ENCODE results near the gene SLX9. TPM values are rescaled to one million over a fixed set of nuclear protein-coding genes. Genes with fewer than 3 reads are reported as not detected.
A peak's percentile ranks its signal among the peaks of the same experiment; 100 is the strongest.

Gene SLX9
- polyA plus RNA-seq, 1 of the 3 experiments (the other 2 are of a cell fraction), result 42.9 TPM

DNA sequence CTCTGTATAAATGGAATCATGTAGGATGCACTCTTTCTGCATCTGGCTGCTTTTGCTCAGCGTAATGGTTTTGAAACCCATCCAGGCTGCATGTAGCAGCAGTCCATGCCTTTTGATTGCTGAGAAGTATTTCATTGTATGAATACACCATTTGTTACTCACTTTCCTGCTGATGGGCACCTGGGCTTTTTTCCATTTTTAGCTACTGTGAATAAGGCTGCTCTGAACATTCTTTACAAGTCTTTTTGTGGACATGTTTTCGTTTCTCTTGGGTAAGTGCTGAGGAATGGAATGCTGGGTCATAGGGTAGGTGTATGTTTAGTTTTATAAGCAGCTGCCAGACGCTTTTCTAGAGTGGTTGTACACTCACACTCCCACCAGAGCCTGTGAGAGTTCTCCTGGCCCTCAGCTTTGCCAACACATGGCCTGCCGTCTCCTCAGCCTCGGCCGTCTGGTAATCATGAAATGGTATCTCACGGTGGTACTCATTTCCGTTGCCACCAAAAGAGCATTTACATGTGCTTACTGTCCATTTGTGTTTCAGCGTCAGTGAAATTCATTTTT lies 22.7 kb downstream of the SLX9 start (continued):
- peak; percentile 48; the same call in 1 of the 2 replicates for TF ChIP-seq FOSL2 (IDR thresholded peaks at IDR 0.05; ENCODE audit: borderline replicate concordance, low read depth)
- no peak for TF ChIP-seq FOXM1 (IDR thresholded peaks at IDR 0.05; ENCODE audit: low read depth)
- TF ChIP-seq SMC3 (IDR thresholded peaks at IDR 0.05; ENCODE audit: low read depth, low read length), result no peak
- TF ChIP-seq POLR2AphosphoS5 (IDR thresholded peaks at IDR 0.05; ENCODE audit: low read depth, low read length), result no peak
- peak; percentile 89 for TF ChIP-seq TCF12 (IDR thresholded peaks at IDR 0.05)
- TF ChIP-seq EZH2phosphoT487 (IDR thresholded peaks at IDR 0.05; ENCODE audit: borderline replicate concordance, low read depth), result no peak
- TF ChIP-seq RXRA (IDR thresholded peaks at IDR 0.05; ENCODE audit: borderline replicate concordance, low read depth), result 0 out of 2 replicates have a peak, but pooled peaks have one; percentile 31
- no peak for TF ChIP-seq RAD21 (IDR thresholded peaks at IDR 0.05; ENCODE audit: low read length)
- 0 out of 2 replicates have a peak, but pooled peaks have one; percentile 53 for TF ChIP-seq NFIC (IDR thresholded peaks at IDR 0.05; ENCODE audit: borderline replicate concordance)
- no peak for TF ChIP-seq FOXJ3 (CRISPR knock-in tag; IDR thresholded peaks at IDR 0.05)
- 0 out of 4 replicates have a peak, but pooled peaks have one; percentile 5 to 48 for TF ChIP-seq EP300 (IDR thresholded peaks at IDR 0.05; ENCODE audit: borderline replicate concordance in 1 of 2, low read depth in 1 of 2, low read length in 1 of 2)
- TF ChIP-seq TEAD4 (IDR thresholded peaks at IDR 0.05; ENCODE audit: borderline replicate concordance, insufficient read depth), result peak; percentile 54; the same call in 1 of the 2 replicates
- TF ChIP-seq JUND (IDR thresholded peaks at IDR 0.05), result peak; percentile 58

DNA sequence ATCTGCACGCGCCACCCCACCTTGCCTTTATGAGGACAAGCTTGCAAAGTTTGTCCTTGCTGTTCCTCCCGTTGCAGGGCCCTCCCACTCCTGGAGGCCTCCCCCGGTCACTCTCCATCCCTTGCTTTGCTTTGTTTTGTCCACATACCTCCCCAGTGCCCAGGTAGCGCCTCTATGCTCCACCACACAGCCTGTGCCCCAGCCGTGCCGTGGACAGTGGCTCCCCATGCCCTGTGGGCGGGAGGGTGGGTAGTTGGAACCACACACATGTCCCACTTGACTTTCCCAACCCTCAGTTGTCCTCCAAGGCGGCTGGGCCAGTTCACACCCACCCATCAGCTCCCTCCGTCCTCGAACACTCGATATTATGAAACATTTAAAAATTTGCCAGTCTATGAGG lies 24.6 kb downstream of the SLX9 start:
- ChIA-PET CTCF (interaction anchor here (0.6 to 4.3 kb wide), 11 partner anchors 15 to 479 kb away, joined by 3 to 35 read pairs (median 4); no protein-coding TSS in a partner anchor), POLR2A (no interaction called here)
- Histone ChIP-seq H4K20me1 (ENCODE audit: insufficient read depth) (no peaks in the 10 kb centered on the region), H3K9me2 (no peaks in the 10 kb centered on the region), H3K4me1 (ENCODE audit: control insufficient read depth in 1 of 2, insufficient read depth in 2 of 2, low read depth in 1 of 2, low read length in 1 of 2) (peaks cover 18 to 22% of the 10 kb centered on the region in 2 experiments; a peak in 3 of 4 replicates), H3K36me3 (replicated peaks in 1 of 2; ENCODE audit: control insufficient read depth in 1 of 2, insufficient read depth in 2 of 2, low read length in 1 of 2) (peaks cover 30 to 34% of the 10 kb centered on the region in 2 experiments), H3K9ac (no peak overlapping the region), H2AFZ (ENCODE audit: low read depth) (no peak overlapping the region), H3K4me2 (no peak overlapping the region), H3K9me3 (no peaks in the 10 kb centered on the region), H3K27me3 (ENCODE audit: insufficient read depth) (no peaks in the 10 kb centered on the region), H3F3A (replicated peaks; ENCODE audit: insufficient read depth) (peaks cover 34% of the 10 kb centered on the region), H3K27ac (ENCODE audit: low read depth in 2 of 2, low read length in 1 of 2) (no peak overlapping the region), H3K4me3 (ENCODE audit: low read depth in 2 of 2, low read length in 1 of 2) (no peak overlapping the region), H3K79me2 (ENCODE audit: insufficient read depth) (peaks cover 38% of the 10 kb centered on the region; the same call in 1 of the 2 replicates)
- WGBS (ENCODE audit: low lambda C conversion rate), result 96% methylated on average over 12 of the region's 12 CpGs
- DNase-seq, result no peak
- TF ChIP-seq RAD21 (IDR thresholded peaks at IDR 0.05; ENCODE audit: low read length) (no peak), JUND (IDR thresholded peaks at IDR 0.05) (no peak), FOSL2 (IDR thresholded peaks at IDR 0.05; ENCODE audit: borderline replicate concordance, low read depth) (no peak), FOXM1 (IDR thresholded peaks at IDR 0.05; ENCODE audit: low read depth) (no peak), TEAD4 (IDR thresholded peaks at IDR 0.05; ENCODE audit: borderline replicate concordance, insufficient read depth) (no peak), CHD2 (IDR thresholded peaks at IDR 0.05; ENCODE audit: low read length, partially characterized antibody) (no peak), SIN3A (IDR thresholded peaks at IDR 0.05; ENCODE audit: borderline replicate concordance, low read depth, low read length) (no peak), YY1 (IDR thresholded peaks at IDR 0.05; ENCODE audit: low read depth) (no peak), RXRA (IDR thresholded peaks at IDR 0.05; ENCODE audit: borderline replicate concordance, low read depth) (no peak), RFX5 (IDR thresholded peaks at IDR 0.05; ENCODE audit: low read length) (no peak), EP300 (IDR thresholded peaks at IDR 0.05; ENCODE audit: borderline replicate concordance in 1 of 2, low read depth in 1 of 2, low read length in 1 of 2) (no peak), SMC3 (IDR thresholded peaks at IDR 0.05; ENCODE audit: low read depth, low read length) (no peak), TAF1 (IDR thresholded peaks at IDR 0.05; ENCODE audit: borderline replicate concordance, low read depth, low read length) (no peak)
- TF ChIP-seq, protein P1, sequence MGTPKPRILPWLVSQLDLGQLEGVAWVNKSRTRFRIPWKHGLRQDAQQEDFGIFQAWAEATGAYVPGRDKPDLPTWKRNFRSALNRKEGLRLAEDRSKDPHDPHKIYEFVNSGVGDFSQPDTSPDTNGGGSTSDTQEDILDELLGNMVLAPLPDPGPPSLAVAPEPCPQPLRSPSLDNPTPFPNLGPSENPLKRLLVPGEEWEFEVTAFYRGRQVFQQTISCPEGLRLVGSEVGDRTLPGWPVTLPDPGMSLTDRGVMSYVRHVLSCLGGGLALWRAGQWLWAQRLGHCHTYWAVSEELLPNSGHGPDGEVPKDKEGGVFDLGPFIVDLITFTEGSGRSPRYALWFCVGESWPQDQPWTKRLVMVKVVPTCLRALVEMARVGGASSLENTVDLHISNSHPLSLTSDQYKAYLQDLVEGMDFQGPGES (IDR thresholded peaks at IDR 0.05; ENCODE audit: low read depth, low read length), result no peak
- TF ChIP-seq, protein P2, sequence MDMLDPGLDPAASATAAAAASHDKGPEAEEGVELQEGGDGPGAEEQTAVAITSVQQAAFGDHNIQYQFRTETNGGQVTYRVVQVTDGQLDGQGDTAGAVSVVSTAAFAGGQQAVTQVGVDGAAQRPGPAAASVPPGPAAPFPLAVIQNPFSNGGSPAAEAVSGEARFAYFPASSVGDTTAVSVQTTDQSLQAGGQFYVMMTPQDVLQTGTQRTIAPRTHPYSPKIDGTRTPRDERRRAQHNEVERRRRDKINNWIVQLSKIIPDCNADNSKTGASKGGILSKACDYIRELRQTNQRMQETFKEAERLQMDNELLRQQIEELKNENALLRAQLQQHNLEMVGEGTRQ (IDR thresholded peaks at IDR 0.05; ENCODE audit: borderline replicate concordance, low read depth, low read length), result no peak
- TF ChIP-seq, protein P3, sequence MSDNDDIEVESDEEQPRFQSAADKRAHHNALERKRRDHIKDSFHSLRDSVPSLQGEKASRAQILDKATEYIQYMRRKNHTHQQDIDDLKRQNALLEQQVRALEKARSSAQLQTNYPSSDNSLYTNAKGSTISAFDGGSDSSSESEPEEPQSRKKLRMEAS (IDR thresholded peaks at IDR 0.05; ENCODE audit: low read depth), result no peak
- TF ChIP-seq, protein P4, sequence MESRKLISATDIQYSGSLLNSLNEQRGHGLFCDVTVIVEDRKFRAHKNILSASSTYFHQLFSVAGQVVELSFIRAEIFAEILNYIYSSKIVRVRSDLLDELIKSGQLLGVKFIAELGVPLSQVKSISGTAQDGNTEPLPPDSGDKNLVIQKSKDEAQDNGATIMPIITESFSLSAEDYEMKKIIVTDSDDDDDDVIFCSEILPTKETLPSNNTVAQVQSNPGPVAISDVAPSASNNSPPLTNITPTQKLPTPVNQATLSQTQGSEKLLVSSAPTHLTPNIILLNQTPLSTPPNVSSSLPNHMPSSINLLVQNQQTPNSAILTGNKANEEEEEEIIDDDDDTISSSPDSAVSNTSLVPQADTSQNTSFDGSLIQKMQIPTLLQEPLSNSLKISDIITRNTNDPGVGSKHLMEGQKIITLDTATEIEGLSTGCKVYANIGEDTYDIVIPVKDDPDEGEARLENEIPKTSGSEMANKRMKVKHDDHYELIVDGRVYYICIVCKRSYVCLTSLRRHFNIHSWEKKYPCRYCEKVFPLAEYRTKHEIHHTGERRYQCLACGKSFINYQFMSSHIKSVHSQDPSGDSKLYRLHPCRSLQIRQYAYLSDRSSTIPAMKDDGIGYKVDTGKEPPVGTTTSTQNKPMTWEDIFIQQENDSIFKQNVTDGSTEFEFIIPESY (IDR thresholded peaks at IDR 0.05; ENCODE audit: borderline replicate concordance, low read depth), result no peak
- TF ChIP-seq, protein P5, sequence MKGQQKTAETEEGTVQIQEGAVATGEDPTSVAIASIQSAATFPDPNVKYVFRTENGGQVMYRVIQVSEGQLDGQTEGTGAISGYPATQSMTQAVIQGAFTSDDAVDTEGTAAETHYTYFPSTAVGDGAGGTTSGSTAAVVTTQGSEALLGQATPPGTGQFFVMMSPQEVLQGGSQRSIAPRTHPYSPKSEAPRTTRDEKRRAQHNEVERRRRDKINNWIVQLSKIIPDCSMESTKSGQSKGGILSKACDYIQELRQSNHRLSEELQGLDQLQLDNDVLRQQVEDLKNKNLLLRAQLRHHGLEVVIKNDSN (IDR thresholded peaks at IDR 0.05; ENCODE audit: borderline replicate concordance, low read depth), result no peak
- TF ChIP-seq, protein P6, sequence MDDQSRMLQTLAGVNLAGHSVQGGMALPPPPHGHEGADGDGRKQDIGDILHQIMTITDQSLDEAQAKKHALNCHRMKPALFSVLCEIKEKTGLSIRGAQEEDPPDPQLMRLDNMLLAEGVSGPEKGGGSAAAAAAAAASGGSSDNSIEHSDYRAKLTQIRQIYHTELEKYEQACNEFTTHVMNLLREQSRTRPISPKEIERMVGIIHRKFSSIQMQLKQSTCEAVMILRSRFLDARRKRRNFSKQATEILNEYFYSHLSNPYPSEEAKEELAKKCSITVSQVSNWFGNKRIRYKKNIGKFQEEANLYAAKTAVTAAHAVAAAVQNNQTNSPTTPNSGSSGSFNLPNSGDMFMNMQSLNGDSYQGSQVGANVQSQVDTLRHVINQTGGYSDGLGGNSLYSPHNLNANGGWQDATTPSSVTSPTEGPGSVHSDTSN (IDR thresholded peaks at IDR 0.05), result no peak

Data from SK-N-SH (cell line).